Lower lobe of right lung (tissue), 2 donors: ENCODE results near the gene CNTN4. TPM values are rescaled to one million over a fixed set of nuclear protein-coding genes. Genes with fewer than 3 reads are reported as not detected.

ENCODE experiments used
- ATAC-seq, 2 donors: fragments of 200-7000 bp; cut with Tn5 transposase; one replicate each; pipeline ENCODE4 v1.9.1; 2020 to 2022; ENCODE audit warnings: mild to moderate bottlenecking in 2 of 2, moderate library complexity in 2 of 2
- DNase-seq: peaks from one replicate; pipeline ENCODE4 v3.0.0-alpha.2; 2020
- H3K27ac ChIP-seq: fragments of 200-600 bp; one replicate; pipeline ENCODE4 v1.8.0; 2022
- H3K27me3 ChIP-seq: fragments of 200-600 bp; one replicate; pipeline ENCODE4 v1.8.0; 2022; ENCODE audit warnings: low read depth
- H3K36me3 ChIP-seq: fragments of 200-600 bp; one replicate; pipeline ENCODE4 v1.8.0; 2022; ENCODE audit warnings: mild to moderate bottlenecking
- H3K4me1 ChIP-seq: fragments of 200-600 bp; one replicate; pipeline ENCODE4 v1.8.0; 2022
- H3K4me3 ChIP-seq: fragments of 200-600 bp; one replicate; pipeline ENCODE4 v1.8.0; 2022; ENCODE audit warnings: mild to moderate bottlenecking
- H3K9me3 ChIP-seq: fragments of 200-600 bp; one replicate; pipeline ENCODE4 v1.8.0; 2022
- intact Hi-C: fragments of 100-400 bp; cut with DNase I; formaldehyde crosslinking; loops from one replicate; pipeline ENCODE4 v1.11.0; 2022
- total RNA-seq: library from RNA; stranded (reverse); fragmentation: NEBNext Ultra II Directional; extraction: Animal tissue kit (Norgen Biotek cat#: 25700); gene quantifications from one replicate; pipeline ENCODE4 v1.2.1, GENCODE V29; 2021
- TF ChIP-seq, protein P1 (sequence below): fragments of 200-600 bp; IDR thresholded peaks from one replicate; pipeline ENCODE4 v1.8.0; 2022; ENCODE audit warnings: antibody characterized with exemption, mild to moderate bottlenecking
- donor health status: DM: no; HTN: yes; CAD: no; lungs with severe emphysema.

Gene CNTN4
- total RNA-seq, 1 donor from 2014 or later: 10.4 TPM

- intact Hi-C loops: no loop called here
- no peak for ATAC-seq
- Histone ChIP-seq H3K4me1 (no peaks in the 10 kb centered on the region), H3K27me3 (no peaks in the 10 kb centered on the region), H3K27ac (no peak overlapping the region), H3K9me3 (no peaks in the 10 kb centered on the region), H3K36me3 (no peaks in the 10 kb centered on the region), H3K4me3 (no peak overlapping the region)
- TF ChIP-seq, protein P1, sequence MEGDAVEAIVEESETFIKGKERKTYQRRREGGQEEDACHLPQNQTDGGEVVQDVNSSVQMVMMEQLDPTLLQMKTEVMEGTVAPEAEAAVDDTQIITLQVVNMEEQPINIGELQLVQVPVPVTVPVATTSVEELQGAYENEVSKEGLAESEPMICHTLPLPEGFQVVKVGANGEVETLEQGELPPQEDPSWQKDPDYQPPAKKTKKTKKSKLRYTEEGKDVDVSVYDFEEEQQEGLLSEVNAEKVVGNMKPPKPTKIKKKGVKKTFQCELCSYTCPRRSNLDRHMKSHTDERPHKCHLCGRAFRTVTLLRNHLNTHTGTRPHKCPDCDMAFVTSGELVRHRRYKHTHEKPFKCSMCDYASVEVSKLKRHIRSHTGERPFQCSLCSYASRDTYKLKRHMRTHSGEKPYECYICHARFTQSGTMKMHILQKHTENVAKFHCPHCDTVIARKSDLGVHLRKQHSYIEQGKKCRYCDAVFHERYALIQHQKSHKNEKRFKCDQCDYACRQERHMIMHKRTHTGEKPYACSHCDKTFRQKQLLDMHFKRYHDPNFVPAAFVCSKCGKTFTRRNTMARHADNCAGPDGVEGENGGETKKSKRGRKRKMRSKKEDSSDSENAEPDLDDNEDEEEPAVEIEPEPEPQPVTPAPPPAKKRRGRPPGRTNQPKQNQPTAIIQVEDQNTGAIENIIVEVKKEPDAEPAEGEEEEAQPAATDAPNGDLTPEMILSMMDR: no peak
- DNase-seq: no peak
These were observed 727.8 kb downstream of the CNTN4 start for GRCh38 chr3:2826453-2826852.

DNA sequence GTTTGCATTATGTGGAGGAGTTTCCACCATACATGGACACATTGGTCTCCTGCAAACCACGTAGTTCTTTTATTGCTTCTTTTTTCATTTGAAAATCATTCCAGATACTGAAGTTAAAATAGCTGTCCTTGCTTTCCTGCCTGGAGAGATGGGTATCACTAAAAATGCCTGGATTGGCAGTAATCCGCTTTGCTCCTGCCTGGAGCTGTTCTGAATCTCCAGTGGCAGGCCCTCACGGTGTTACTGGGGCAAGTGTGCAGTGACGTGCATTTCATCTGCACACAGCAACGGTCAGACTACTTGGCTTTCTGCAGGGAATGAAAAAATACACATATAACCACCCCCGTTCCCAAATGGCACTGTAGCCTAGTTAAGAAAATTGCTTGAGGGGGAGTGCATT is 738.6 kb downstream of the CNTN4 start:
- intact Hi-C loops: no loop called here
- Histone ChIP-seq H3K27ac (no peak overlapping the region), H3K9me3 (no peaks in the 10 kb centered on the region), H3K27me3 (no peaks in the 10 kb centered on the region), H3K36me3 (no peaks in the 10 kb centered on the region), H3K4me1 (no peaks in the 10 kb centered on the region), H3K4me3 (no peak overlapping the region)
- no peak for ATAC-seq
- DNase-seq: no peak
- TF ChIP-seq, protein P1: no peak

DNA sequence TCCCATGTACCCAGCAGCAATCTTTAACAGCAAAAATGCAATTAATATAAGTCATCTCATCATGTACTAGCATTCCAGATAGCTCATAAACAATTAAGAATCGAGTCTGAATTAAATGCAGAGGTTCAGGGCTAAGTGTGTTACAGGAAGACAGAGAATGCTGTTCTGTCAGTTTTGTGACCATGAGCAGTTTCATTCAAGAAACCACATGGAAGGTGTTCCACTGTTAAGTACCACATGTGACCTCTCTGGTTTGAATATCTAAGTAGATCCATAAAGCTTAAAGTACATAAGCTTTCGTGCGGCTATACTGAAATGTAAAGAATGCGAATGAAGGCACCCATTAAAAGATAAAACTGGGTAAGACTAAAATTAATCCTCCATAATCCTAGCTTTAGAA is 739.2 kb downstream of the CNTN4 start:
- H3K36me3 ChIP-seq: no peaks in the 10 kb centered on the region
- ATAC-seq (no peak), DNase-seq (no peak)
- no peaks in the 10 kb centered on the region for H3K4me1 ChIP-seq
- intact Hi-C loops: no loop called here
- TF ChIP-seq, protein P1: no peak
- H3K4me3 ChIP-seq: no peak overlapping the region
- H3K9me3 ChIP-seq: no peaks in the 10 kb centered on the region
- H3K27ac ChIP-seq: no peak overlapping the region
- H3K27me3 ChIP-seq: no peaks in the 10 kb centered on the region

DNA sequence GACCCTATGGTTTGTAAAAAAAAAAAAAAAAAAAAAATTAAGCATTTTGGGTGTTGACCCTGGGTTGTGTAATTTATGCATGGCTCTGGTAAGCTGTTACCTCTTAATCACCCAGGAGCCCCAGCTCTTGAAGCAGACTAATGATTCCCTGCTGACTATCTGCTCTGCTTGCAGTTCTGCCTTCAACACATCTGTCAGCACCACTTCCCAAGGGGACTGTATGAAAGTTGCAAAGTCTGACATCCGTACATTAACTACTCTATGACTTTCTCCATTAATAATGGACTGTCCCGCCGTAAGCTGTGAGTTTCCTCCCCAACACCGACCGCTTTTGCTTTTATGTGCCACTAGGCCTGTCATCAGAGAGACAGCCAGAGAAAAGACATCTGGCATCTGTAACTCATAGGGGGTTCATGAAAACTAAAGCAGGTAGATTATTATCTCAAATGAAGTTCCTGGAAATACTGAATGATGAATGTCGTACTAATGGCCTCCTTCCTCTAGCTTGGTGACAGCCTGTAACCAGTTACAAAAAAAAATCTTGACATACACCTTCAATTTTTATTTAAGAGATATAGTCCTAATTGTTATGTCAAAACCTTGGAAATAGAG is 740.0 kb downstream of the CNTN4 start:
- DNase-seq (no peak), ATAC-seq (no peak)
- intact Hi-C loops: no loop called here
- TF ChIP-seq, protein P1: no peak
- H3K36me3 ChIP-seq: no peaks in the 10 kb centered on the region
- no peak overlapping the region for H3K4me3 ChIP-seq
- no peak overlapping the region for H3K27ac ChIP-seq
- no peaks in the 10 kb centered on the region for H3K9me3 ChIP-seq
- H3K4me1 ChIP-seq: no peaks in the 10 kb centered on the region
- no peaks in the 10 kb centered on the region for H3K27me3 ChIP-seq

- H3K36me3 ChIP-seq: no peaks in the 10 kb centered on the region
- no peaks in the 10 kb centered on the region for H3K9me3 ChIP-seq
- H3K27ac ChIP-seq: no peak overlapping the region
- H3K27me3 ChIP-seq: no peaks in the 10 kb centered on the region
- no peak for ATAC-seq
- no peak overlapping the region for H3K4me3 ChIP-seq
- DNase-seq: no peak
- intact Hi-C loops: no loop called here
- no peaks in the 10 kb centered on the region for H3K4me1 ChIP-seq
- TF ChIP-seq, protein P1: no peak
These were observed 741.2 kb downstream of the CNTN4 start for GRCh38 chr3:2839876-2840275.
